ENCODE results near the gene AP2B1.
"Not testable (repeated sequence)": the region's sequence is repeated elsewhere in the genome, so short reads cannot be mapped to it uniquely, and the experiment has no call there.

AP2B1 gene

GRCh38 chr17:35750526-35751395 is 163.6 kb downstream of the AP2B1 start:
- no peak for DNase-seq

GRCh38 chr17:35751541-35751940 is 164.4 kb downstream of the AP2B1 start:
- not testable (repeated sequence) for DNase-seq

- DNase-seq, result no peak
Measured at GRCh38 chr17:35752471-35752870, 165.3 kb downstream of the AP2B1 start.

- DNase-seq, result no peak
Measured at GRCh38 chr17:35752945-35753764, 166.0 kb downstream of the AP2B1 start, which contains the start of gene GAS2L2. Gene GAS2L2 (minus strand): TSS chr17:35753239. CDS start chr17:35752850, 389 bp downstream.

- DNase-seq, result no peak
Measured at GRCh38 chr17:35757243-35757642, 170.1 kb downstream of the AP2B1 start.

- no peak for DNase-seq
Measured at GRCh38 chr17:35760587-35760986, 173.5 kb downstream of the AP2B1 start, which contains the start of gene C17orf50. Gene C17orf50 (plus strand): TSS chr17:35760887. CDS start chr17:35760942, 55 bp downstream.

GRCh38 chr17:35761601-35762000 is 174.5 kb downstream of the AP2B1 start:
- no peak for DNase-seq

- no peak for DNase-seq
Measured at GRCh38 chr17:35763767-35764122, 176.6 kb downstream of the AP2B1 start.

GRCh38 chr17:35764123-35764991 is 177.2 kb downstream of the AP2B1 start:
- DNase-seq, result peak; percentile 72 to 80 (median 76)

GRCh38 chr17:35765086-35765710 is 178.1 kb downstream of the AP2B1 start:
- no peak for DNase-seq

GRCh38 chr17:35765756-35766488 is 178.8 kb downstream of the AP2B1 start:
- DNase-seq, result no peak

- no peak for DNase-seq
Measured at GRCh38 chr17:35766489-35766877, 179.4 kb downstream of the AP2B1 start.

- no peak for DNase-seq
Measured at GRCh38 chr17:35766903-35767510, 179.9 kb downstream of the AP2B1 start.

- no peak for DNase-seq
Measured at GRCh38 chr17:35768797-35769196, 181.7 kb downstream of the AP2B1 start.

- DNase-seq, result no peak
Measured at GRCh38 chr17:35769895-35770486, 182.9 kb downstream of the AP2B1 start.

- no peak for DNase-seq
Measured at GRCh38 chr17:35773129-35773528, 186.0 kb downstream of the AP2B1 start.

- no peak for DNase-seq
Measured at GRCh38 chr17:35773679-35774425, 186.7 kb downstream of the AP2B1 start.

- no peak for DNase-seq
Measured at GRCh38 chr17:35774499-35774898, 187.4 kb downstream of the AP2B1 start.

- no peak for DNase-seq
Measured at GRCh38 chr17:35775039-35775438, 187.9 kb downstream of the AP2B1 start.

- DNase-seq, result no peak
Measured at GRCh38 chr17:35775583-35775982, 188.5 kb downstream of the AP2B1 start.
